HG02798 (cell line): Measurements from ENCODE around the gene CEL.
"Not testable (repeated sequence)": the region's sequence is repeated elsewhere in the genome, so short reads cannot be mapped to it uniquely, and the experiment has no call there.

Experiments used
- ATAC-seq: cut with Tn5 transposase; IDR thresholded peaks from one replicate; pipeline ENCODE4 v1.9.1; 2021; ENCODE audit warnings: mild to moderate bottlenecking; ENCODE audit not compliant: unreplicated experiment, poor library complexity

The CEL gene

GRCh38 chr9:133061764-133062145 lies at the start of gene CEL:
Gene CEL, plus strand, starts transcription at chr9:133061981. Its CDS starts 22 bp downstream, at chr9:133062003.
- ATAC-seq: not testable (repeated sequence)

- no peak for ATAC-seq
Observed at GRCh38 chr9:133014696-133015095, 47.1 kb upstream of the CEL start.

GRCh38 chr9:133023117-133023890 lies 38.5 kb upstream of the CEL start:
- ATAC-seq: no peak

GRCh38 chr9:133026426-133026825 lies 35.4 kb upstream of the CEL start:
- no peak for ATAC-seq

- ATAC-seq: no peak
Observed at GRCh38 chr9:133027134-133027533, 34.6 kb upstream of the CEL start.

GRCh38 chr9:133028221-133028620 lies 33.6 kb upstream of the CEL start:
- ATAC-seq: no peak

GRCh38 chr9:133029994-133030316 lies 31.8 kb upstream of the CEL start:
- no peak for ATAC-seq

- ATAC-seq: peak; percentile 98
Observed at GRCh38 chr9:133030317-133031129, 31.3 kb upstream of the CEL start, which contains the start of gene GTF3C5. Gene GTF3C5, plus strand, starts transcription at chr9:133030997. Its CDS starts 15 bp downstream, at chr9:133031012.

- ATAC-seq: no peak
Observed at GRCh38 chr9:133031130-133031422, 30.7 kb upstream of the CEL start.

- ATAC-seq: no peak
Observed at GRCh38 chr9:133031496-133031911, 30.3 kb upstream of the CEL start.

- no peak for ATAC-seq
Observed at GRCh38 chr9:133032171-133032570, 29.6 kb upstream of the CEL start.

GRCh38 chr9:133035669-133036068 lies 26.1 kb upstream of the CEL start:
- no peak for ATAC-seq

GRCh38 chr9:133037775-133038515 lies 23.8 kb upstream of the CEL start:
- ATAC-seq: no peak

GRCh38 chr9:133040892-133041479 lies 20.8 kb upstream of the CEL start:
- not testable (repeated sequence) for ATAC-seq

GRCh38 chr9:133041958-133042357 lies 19.8 kb upstream of the CEL start:
- no peak for ATAC-seq

GRCh38 chr9:133042676-133043075 lies 19.1 kb upstream of the CEL start:
- no peak for ATAC-seq

GRCh38 chr9:133043449-133044035 lies 18.2 kb upstream of the CEL start:
- no peak for ATAC-seq

GRCh38 chr9:133044125-133044524 lies 17.7 kb upstream of the CEL start:
- ATAC-seq: no peak

- no peak for ATAC-seq
Observed at GRCh38 chr9:133044661-133045060, 17.1 kb upstream of the CEL start.

GRCh38 chr9:133045132-133045531 lies 16.6 kb upstream of the CEL start:
- no peak for ATAC-seq
